K562 (cell line): ENCODE results near the gene ACOT9. TPM values are rescaled to one million over a fixed set of nuclear protein-coding genes. Genes with fewer than 3 reads are reported as not detected.

Experiments
- ARID1B ChIP-seq: fragments of 450-650 bp; IDR thresholded peaks from 2 replicates; pipeline ENCODE4 v1.6.1; 2016; ENCODE audit warnings: antibody characterized with exemption, mild to moderate bottlenecking, inconsistent platforms
- BDP1 ChIP-seq: IDR thresholded peaks from 3 replicates; pipeline ENCODE4 v1.6.1; 2011; ENCODE audit not compliant: insufficient read length, insufficient read depth
- CBX3 ChIP-seq, 2 experiments: IDR thresholded peaks; 1 replicate in 1 of 2; 2 replicates in 1 of 2; pipeline ENCODE4 v1.6.1; 2012; ENCODE audit warnings: inconsistent platforms in 2 of 2, low read length in 2 of 2, borderline replicate concordance in 1 of 2, control low read depth in 1 of 2
- CREM ChIP-seq: IDR thresholded peaks from 2 replicates; pipeline ENCODE4 v1.6.1; 2014; ENCODE audit warnings: antibody characterized with exemption, low read depth
- HDAC1 ChIP-seq, 2 experiments: fragments of 450-650 bp; IDR thresholded peaks; 2 replicates each; pipeline ENCODE4 v1.6.1; 2016 to 2017; ENCODE audit warnings: inconsistent platforms in 1 of 2, mild to moderate bottlenecking in 1 of 2, moderate library complexity in 1 of 2
- HDAC8 ChIP-seq: fragments of 450-650 bp; IDR thresholded peaks from 2 replicates; pipeline ENCODE4 v1.6.1; 2016; ENCODE audit warnings: mild to moderate bottlenecking, missing genetic modification characterization, moderate library complexity, missing compliant biosample characterization
- HNRNPLL ChIP-seq: fragments of 200-400 bp; formaldehyde crosslinking; IDR thresholded peaks from 2 replicates; pipeline ENCODE4 v1.6.1; 2017; ENCODE audit warnings: low read length, low read depth, mild to moderate bottlenecking; ENCODE audit not compliant: poor library complexity, severe bottlenecking
- KDM4B ChIP-seq, 2 experiments: fragments of 450-650 bp in 1 of 2; sonication (generic) in 1 of 2; IDR thresholded peaks; 2 replicates each; pipeline ENCODE4 v1.6.1; 2016 to 2017; ENCODE audit warnings: borderline replicate concordance in 2 of 2, antibody characterized with exemption in 1 of 2, low read depth in 1 of 2, mild to moderate bottlenecking in 1 of 2
- NFIC ChIP-seq: fragments of 450-650 bp; IDR thresholded peaks from 2 replicates; pipeline ENCODE4 v1.6.1; 2017; ENCODE audit warnings: mild to moderate bottlenecking, inconsistent platforms
- RB1 ChIP-seq: fragments of 450-650 bp; IDR thresholded peaks from 2 replicates; pipeline ENCODE4 v1.6.1; 2017; ENCODE audit warnings: low read depth, mild to moderate bottlenecking
- REST ChIP-seq, 2 experiments: fragments of 450-650 bp; formaldehyde crosslinking in 1 of 2; IDR thresholded peaks; 2 replicates each; pipeline versions ENCODE4 v1.4.0 to v1.6.1; 2014 to 2020; ENCODE audit warnings: mild to moderate bottlenecking in 2 of 2, borderline replicate concordance in 1 of 2, low read depth in 1 of 2
- SP1 ChIP-seq: sonication (generic); formaldehyde crosslinking; IDR thresholded peaks from 2 replicates; pipeline ENCODE4 v1.8.1; 2022; ENCODE audit warnings: mild to moderate bottlenecking, missing genetic modification reagents
- TOE1 ChIP-seq, 2 experiments: fragments of 450-650 bp in 1 of 2; sonication (generic) in 1 of 2; formaldehyde crosslinking in 1 of 2; IDR thresholded peaks; 2 replicates each; pipeline versions ENCODE4 v1.7.1 to v1.8.0; 2016 to 2022; ENCODE audit warnings: borderline replicate concordance in 2 of 2, mild to moderate bottlenecking in 2 of 2, antibody characterized with exemption in 1 of 2, inconsistent platforms in 1 of 2, low read depth in 1 of 2, missing genetic modification reagents in 1 of 2, moderate library complexity in 1 of 2
- ZNF239 ChIP-seq: fragments of 250-450 bp; sonication (Bioruptor Pico); IDR thresholded peaks from 2 replicates; pipeline ENCODE4 v1.4.0; 2020; ENCODE audit warnings: mild to moderate bottlenecking
- ZNF695 ChIP-seq: fragments of 450-650 bp; formaldehyde crosslinking; IDR thresholded peaks from 2 replicates; pipeline ENCODE4 v1.4.0; 2020; ENCODE audit warnings: mild to moderate bottlenecking, moderate library complexity
- ZNF77 ChIP-seq: fragments of 250-450 bp; sonication (Bioruptor Pico); IDR thresholded peaks from 2 replicates; pipeline ENCODE4 v1.5.0; 2020
- polyA plus RNA-seq, 8 experiments: library from polyadenylated mRNA; depleted of rRNA in 4 of 8; stranded (reverse) in 5 of 8; unstranded in 3 of 8; fragments of >200 nt; fragmentation: Nextera tagmentation in 2 of 8; fragmentation: Illumina TruSeq in 1 of 8; extraction: Ambion mirVana in 2 of 8; extraction: Trizol in 1 of 8; gene quantifications; 2 replicates each; pipeline versions ENCODE4 v1.2.1 to v1.2.3, GENCODE V29; 2011 to 2014; ENCODE audit warnings: inconsistent platforms in 1 of 8, missing spikeins in 1 of 8
- total RNA-seq, 7 experiments: library from RNA; depleted of rRNA in 6 of 7; stranded (reverse); fragments of >200 nt in 6 of 7; fragmentation: Illumina TruSeq in 2 of 7; extraction: Trizol in 2 of 7; gene quantifications; 2 replicates each; pipeline versions ENCODE4 v1.2.1 to v1.2.3, GENCODE V29; 2011 to 2021; ENCODE audit warnings: low replicate concordance in 1 of 7
- TF ChIP-seq, protein P1 (sequence below): fragments of 450-650 bp; formaldehyde crosslinking; IDR thresholded peaks from 2 replicates; pipeline ENCODE4 v1.4.0; 2020; ENCODE audit warnings: mild to moderate bottlenecking, moderate library complexity

ACOT9 gene
- total and polyA plus RNA-seq, 9 of the 15 experiments (the other 6 are each of a cell fraction or from before 2014, with no cell fraction given) = 31.2 to 80.9 (median 45.3) TPM

DNA sequence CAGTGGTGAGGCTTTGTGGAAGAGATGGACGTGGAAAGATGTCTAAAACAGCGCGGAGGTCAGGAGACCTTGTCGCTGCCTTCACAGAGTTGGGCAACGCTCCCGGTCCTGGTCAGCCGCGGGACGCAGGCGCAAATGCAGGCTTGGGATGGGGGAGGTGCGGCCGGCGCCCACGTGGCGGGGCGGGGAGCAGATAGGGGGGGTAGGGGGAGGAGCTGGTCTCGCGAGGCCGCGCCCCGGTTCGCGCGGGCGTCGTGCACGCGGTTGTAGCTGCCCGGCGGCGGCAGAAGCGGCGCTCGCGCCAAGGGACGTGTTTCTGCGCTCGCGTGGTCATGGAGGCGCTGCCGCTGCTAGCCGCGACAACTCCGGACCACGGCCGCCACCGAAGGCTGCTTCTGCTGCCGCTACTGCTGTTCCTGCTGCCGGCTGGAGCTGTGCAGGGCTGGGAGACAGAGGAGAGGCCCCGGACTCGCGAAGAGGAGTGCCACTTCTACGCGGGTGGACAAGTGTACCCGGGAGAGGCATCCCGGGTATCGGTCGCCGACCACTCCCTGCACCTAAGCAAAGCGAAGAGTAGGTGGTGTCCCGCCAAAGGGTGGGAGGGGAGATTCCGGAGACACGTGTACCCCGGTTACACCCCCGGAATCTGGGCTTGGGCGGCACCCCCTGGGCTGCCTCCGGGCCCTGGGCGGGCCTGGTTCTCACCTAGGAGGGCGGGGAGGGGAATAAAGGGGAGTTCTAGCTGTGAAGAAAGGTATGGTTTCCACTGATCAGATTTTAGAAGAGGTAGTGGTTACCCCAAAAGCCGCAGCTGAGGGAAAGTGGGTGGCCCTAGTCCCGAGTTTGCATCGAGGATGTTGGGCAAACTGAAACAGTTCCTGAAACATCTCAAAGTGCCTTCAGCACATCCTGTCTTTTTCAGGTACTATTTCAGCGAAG is 75.6 kb downstream of the ACOT9 start, which contains the start of gene PRDX4 (continued):
- TF ChIP-seq ZNF239 (CRISPR knock-in tag) = no peak
- no peak for TF ChIP-seq ZNF695 (CRISPR knock-in tag)
- TF ChIP-seq RB1 = peak; percentile 63
- TF ChIP-seq REST (IDR thresholded peaks at IDR 0.05; ENCODE audit: borderline replicate concordance) = no peak
- peak; percentile 20; the same call in 1 of the 2 replicates for TF ChIP-seq REST (CRISPR knock-in tag; IDR thresholded peaks at IDR 0.05; ENCODE audit: low read depth)
- TF ChIP-seq SP1 (CRISPR knock-in tag) = peak; percentile 70
- TF ChIP-seq, protein P1, sequence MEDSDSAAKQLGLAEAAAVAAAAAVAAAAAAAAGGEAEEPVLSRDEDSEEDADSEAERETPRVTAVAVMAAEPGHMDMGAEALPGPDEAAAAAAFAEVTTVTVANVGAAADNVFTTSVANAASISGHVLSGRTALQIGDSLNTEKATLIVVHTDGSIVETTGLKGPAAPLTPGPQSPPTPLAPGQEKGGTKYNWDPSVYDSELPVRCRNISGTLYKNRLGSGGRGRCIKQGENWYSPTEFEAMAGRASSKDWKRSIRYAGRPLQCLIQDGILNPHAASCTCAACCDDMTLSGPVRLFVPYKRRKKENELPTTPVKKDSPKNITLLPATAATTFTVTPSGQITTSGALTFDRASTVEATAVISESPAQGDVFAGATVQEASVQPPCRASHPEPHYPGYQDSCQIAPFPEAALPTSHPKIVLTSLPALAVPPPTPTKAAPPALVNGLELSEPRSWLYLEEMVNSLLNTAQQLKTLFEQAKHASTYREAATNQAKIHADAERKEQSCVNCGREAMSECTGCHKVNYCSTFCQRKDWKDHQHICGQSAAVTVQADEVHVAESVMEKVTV (CRISPR knock-in tag) = no peak
- TF ChIP-seq KDM4B (IDR thresholded peaks at IDR 0.05; ENCODE audit: borderline replicate concordance in 2 of 2, low read depth in 1 of 2) = no peak
- no peak for TF ChIP-seq BDP1
- no peak for TF ChIP-seq HDAC8
- TF ChIP-seq TOE1 (IDR thresholded peaks at IDR 0.05; ENCODE audit: borderline replicate concordance) = no peak
- no peak for TF ChIP-seq TOE1 (CRISPR knock-in tag; IDR thresholded peaks at IDR 0.05; ENCODE audit: borderline replicate concordance, low read depth)
- no peak for TF ChIP-seq ARID1B
- no peak for TF ChIP-seq CBX3 (IDR thresholded peaks at IDR 0.05; ENCODE audit: borderline replicate concordance in 1 of 2, low read length in 2 of 2)
- peak; percentile 48 for TF ChIP-seq NFIC
- TF ChIP-seq HNRNPLL = peak; percentile 28
- TF ChIP-seq ZNF77 (CRISPR knock-in tag) = no peak
- TF ChIP-seq HDAC1 (IDR thresholded peaks at IDR 0.05) = peak in 1 of 2 experiments; percentile 84; a peak in 2 of 4 replicates
- TF ChIP-seq CREM = peak; percentile 64
